Loucy (cell line): Measurements from ENCODE around the gene PTAFR.

Experiments
- CTCF ChIP-seq: fragments of 200-600 bp; sonication (generic); conservative IDR thresholded peaks from 2 replicates; pipeline ENCODE4 v1.5.1; 2014; ENCODE audit warnings: mild to moderate bottlenecking, antibody characterized with exemption, low read length
- EZH2phosphoT487 ChIP-seq: fragments of 200-600 bp; IDR thresholded peaks from 2 replicates; pipeline ENCODE4 v1.6.1; 2018; ENCODE audit warnings: antibody characterized with exemption, mild to moderate bottlenecking, moderate library complexity, borderline replicate concordance

GRCh38 chr1:28109639-28110038 lies 66.9 kb downstream of the PTAFR start:
- TF ChIP-seq CTCF (no peak), EZH2phosphoT487 (no peak)
